ENCODE data around the gene GPATCH2. TPM values are rescaled to one million over a fixed set of nuclear protein-coding genes. Genes with fewer than 3 reads are reported as not detected.

GPATCH2 gene
- total RNA-seq, 4 donors from 2014 or later: 14.1 to 15.5 (median 15.3) TPM

GRCh38 chr1:217563179-217563578 is 67.7 kb downstream of the GPATCH2 start:
- TF ChIP-seq CTCF (IDR thresholded peaks at IDR 0.05; ENCODE audit: low read depth): no peak

- no peak for TF ChIP-seq CTCF (IDR thresholded peaks at IDR 0.05; ENCODE audit: low read depth)
Observed at GRCh38 chr1:217562229-217562878, 68.5 kb downstream of the GPATCH2 start.

- TF ChIP-seq CTCF (IDR thresholded peaks at IDR 0.05; ENCODE audit: low read depth): no peak
Observed at GRCh38 chr1:217561446-217561845, 69.4 kb downstream of the GPATCH2 start.

- no peak for TF ChIP-seq CTCF (IDR thresholded peaks at IDR 0.05; ENCODE audit: low read depth)
Observed at GRCh38 chr1:217554849-217555248, 76.0 kb downstream of the GPATCH2 start.

GRCh38 chr1:217553949-217554509 is 76.9 kb downstream of the GPATCH2 start:
- TF ChIP-seq CTCF (IDR thresholded peaks at IDR 0.05; ENCODE audit: low read depth): no peak

- no peak for TF ChIP-seq CTCF (IDR thresholded peaks at IDR 0.05; ENCODE audit: low read depth)
Observed at GRCh38 chr1:217552339-217552951, 78.4 kb downstream of the GPATCH2 start.

- no peak for TF ChIP-seq CTCF (IDR thresholded peaks at IDR 0.05; ENCODE audit: low read depth)
Observed at GRCh38 chr1:217542837-217543236, 88.1 kb downstream of the GPATCH2 start.

Data from subcutaneous adipose tissue (tissue), 4 donors.